ENCODE results near the gene C5orf63.
"Not testable (repeated sequence)": the region's sequence is repeated elsewhere in the genome, so short reads cannot be mapped to it uniquely, and the experiment has no call there.

The C5orf63 gene

DNA sequence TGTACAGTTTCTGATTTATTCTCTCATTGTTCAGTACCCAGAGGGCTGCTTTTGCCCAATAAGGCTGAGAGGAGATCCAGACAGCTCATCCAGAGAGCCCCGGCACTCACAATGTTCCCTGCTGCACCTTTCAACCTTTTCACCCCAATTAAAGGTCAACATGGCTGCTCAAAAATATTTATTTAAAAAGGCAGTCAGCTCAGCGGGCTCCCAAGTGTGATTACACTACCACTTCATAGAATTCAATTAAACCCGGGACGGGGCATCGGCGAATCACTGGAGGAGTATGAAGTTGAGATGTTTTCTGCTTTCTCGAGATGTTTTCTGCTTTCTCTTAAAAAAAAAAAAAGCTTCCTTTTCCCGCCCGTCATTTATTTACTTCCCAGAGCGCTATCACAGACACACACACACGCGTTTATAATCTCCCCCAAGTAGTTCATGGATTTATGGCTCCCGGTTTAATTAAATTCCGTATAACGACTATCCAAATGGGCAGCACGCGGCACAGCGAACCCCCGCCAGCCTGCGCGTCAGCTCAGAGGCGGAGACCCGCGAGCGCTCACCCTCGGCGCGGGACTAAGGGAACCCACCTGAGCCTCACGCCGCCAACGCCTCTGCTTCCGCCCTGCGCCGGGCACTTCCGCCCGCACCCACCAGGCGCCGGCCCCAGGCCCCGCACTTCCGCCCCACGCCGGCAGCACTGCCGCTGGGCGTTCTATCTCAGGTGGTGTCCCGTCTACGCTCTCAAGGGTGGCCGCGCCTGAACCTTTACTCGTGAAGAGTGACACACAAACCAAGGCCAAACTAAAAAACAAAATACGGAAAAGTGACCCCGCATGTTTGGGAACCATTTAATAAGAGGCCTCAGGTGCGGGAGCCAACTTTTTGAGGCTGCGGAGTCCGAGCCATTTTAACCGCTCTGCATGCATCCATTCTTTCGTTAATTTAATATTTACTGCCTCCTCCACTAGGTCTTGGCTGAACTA lies at the start of gene C5orf63:
Gene C5orf63, minus strand, starts transcription at position 642 of the 986 bp plus-strand sequence. CDS start 14,507 bp downstream, outside the sequence.
- DNase-seq: peak; percentile 66

DNA sequence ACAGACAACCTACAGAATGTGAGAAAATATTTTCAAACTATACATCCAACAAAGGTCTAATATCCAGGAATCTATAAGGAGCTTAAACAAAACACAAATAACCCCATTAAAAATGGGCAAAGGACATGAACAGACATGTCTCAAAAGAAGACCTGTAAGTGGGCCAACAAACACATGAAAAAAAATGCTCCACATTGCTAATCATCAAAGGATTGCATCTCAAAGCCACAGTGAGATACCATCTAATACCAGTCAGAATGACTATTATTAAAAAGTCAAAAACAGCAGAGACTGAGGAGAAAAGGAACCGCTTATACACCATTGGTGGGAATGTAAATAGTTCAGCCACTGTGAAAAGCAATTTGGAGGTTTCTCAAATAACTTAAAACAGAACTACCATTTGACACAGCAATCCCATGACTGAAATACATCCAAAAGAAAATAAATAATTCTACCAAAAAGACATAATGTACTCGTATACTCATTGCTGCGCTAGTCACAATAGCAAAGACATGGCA lies 39.1 kb upstream of the C5orf63 start:
- DNase-seq: no peak

DNA sequence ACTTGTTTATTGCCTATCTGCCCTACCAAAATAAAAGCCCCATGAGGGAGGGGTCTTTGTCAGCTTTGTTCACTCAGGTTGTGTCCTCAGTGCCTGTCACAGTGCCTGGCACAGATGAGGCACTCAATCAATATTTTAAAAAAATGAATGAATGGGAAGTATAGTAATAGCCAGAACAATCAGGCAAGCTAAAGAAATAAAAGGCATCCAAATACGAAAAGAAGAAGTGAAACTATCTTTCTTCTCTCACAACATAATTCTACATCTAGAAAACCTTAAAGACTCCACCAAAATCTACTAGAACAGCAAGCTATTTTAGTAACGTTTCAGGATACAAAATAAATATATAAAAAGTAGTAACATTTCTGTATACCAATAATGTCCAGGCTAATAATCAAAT lies 37.8 kb upstream of the C5orf63 start:
- DNase-seq: no peak

DNA sequence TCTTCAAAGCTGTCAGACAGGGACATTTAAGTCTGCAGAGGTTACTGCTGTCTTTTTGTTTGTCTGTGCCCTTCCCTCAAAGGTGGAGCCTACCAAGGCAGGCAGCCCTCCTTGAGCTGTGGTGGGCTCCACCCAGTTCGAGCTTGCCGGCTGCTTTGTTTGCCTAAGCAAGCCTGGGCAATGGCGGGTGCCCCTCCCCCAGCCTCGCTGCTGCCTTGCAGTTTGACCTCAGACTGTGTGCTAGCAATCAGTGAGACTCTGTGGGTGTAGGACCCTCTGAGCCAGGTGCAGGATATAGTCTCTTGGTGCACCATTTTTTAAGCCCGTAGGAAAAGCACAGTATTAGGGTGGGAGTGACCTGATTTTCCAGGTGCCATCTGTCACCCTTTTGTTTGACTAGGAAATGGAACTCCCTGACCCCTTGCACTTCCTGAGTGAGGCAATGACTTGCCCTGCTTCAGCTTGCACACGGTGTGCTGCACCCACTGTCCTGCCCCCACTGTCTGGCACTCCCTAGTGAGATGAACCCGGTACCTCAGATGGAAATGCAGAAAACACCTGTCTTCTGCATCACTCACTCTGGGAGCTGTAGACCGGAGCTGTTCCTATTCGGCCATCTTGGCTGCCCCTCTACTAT lies 35.4 kb upstream of the C5orf63 start:
- not testable (repeated sequence) for DNase-seq

DNA sequence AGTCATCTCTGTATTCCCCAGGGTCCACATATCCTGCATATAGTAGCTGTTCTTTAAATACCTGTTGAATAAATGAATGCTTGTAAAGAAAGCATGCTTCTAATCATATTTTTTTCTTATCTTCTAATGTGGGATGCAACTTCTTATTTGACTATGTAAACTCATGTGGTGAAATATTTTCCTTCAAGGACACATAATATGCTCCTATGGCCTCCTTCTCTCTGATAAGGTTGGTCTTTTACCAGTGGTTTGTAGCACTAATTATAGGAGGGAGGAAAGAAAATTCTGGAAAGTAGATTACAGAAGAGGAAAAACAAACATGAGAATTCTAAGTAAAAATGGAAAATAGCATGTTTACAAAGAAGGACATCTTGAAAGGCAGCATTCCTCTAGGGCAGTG lies 28.6 kb upstream of the C5orf63 start:
- no peak for DNase-seq

DNA sequence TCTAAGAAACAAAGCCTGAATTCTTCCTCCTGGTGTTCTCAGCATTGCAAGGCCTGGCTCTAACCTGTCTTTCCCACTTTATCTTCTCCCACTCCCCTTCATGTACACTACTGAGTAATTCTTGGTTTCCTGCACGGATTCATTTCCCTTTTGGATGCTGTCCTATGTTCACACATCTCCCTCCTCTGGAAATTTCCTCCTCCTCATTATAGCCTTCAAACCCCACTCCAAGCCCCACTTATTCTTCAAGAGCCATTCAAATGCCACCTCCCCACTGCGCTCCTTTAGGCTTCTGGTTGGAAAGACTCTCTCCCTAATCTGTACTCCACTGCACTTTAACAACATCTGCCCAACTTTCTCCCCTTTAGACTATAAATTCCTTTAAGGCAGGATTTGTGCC lies 28.2 kb upstream of the C5orf63 start:
- DNase-seq: no peak

DNA sequence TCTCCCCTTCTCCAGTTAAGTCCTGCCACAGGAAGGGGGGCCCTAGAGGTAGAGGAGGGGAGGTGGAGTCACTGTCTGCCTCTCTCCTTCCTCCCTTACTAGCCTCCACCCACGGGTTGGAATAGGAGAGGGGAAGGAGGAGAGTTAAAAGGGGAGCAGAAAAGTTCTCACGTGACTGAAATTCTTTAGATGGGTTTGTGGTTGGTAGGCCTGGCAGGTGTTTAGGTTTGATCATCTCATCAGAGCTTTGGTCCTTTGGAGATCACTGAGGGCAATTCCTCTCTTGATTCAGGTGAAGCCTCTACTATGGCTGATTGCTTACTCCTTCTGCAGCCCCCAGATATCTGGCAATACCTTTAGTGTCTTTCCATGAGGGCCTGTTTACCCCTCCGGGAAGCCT lies 24.9 kb upstream of the C5orf63 start:
- no peak for DNase-seq

DNA sequence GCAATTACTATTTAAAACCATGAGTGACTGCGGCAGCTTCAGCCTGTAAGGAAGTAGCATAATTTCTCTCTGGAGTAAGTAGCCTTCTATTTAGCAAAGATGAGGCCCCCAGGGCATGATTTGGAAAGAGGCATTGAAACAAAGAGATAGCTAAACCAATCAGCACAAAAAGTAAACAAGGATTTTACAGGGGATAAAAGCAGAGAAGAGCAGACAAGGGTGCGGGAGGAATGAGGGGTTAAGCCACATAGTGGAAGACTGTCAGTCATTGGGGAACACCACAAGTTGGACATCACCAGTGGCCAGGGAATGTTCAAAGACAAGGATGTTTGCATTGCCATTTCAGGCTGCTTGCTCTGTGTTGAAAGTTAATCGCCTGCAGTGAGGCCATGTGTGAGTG lies 24.0 kb upstream of the C5orf63 start:
- DNase-seq: no peak

DNA sequence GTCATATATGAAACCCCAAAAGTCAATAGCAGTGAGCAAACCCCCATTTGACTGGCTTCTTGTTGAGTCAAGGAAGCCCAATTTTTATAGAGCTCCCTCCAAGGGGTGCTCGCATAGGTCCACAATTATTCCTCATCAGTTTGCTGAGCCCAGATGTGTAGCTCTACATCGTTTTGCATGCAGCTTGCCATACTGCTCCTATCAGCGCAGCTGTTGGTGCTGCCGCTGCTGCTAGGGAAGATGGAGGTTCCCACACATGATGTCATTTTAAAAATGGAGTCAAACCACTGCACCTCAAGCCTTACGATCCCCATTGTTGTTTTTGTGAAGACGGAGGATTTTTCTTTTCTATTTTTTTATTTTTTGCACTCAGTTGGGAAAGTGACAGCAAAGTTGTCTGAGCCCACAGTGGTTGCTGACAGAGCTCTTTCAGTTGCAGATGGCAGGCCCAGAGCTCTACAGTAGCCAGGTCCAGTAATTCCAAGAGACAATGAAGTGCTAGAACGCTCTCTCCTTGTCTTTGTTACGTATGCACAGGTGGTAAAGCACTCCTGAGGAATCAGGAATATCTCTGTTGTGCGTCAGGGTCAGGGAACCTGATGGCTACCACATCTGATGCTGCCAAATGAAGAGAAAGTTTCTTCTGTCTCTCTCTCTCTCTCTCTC lies 23.2 kb upstream of the C5orf63 start:
- no peak for DNase-seq

DNA sequence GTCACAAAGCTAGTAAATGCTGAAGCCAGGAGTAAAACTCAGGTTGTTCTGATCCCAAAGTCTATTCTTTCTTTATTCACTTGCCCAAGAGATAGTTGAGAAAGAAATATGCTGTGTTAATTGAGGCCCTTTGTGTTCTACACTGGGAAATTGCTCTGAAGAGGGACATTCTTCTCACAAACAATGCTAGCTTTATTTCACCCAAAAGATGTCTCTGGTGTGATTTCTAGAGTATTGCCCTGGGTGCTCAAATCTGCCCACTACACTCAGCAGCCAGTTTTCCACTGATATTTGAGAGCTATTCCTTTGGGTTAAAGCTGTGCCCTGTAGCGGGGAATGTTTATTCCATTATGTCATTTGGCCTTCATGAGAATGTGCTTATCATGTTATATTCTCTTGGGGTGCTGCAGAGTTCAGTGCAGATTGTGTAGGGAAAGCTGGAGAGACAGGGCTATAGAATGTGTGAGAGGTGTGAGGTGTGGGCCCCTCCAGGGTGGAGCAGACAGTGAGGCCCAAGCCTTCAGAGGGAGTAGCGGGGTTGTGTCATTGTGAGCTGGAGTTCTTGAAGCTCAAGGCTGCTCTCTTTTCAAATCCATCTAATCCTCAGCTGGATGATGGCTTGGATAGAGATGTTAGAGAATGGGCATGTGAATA lies 21.0 kb upstream of the C5orf63 start:
- DNase-seq: no peak

DNA sequence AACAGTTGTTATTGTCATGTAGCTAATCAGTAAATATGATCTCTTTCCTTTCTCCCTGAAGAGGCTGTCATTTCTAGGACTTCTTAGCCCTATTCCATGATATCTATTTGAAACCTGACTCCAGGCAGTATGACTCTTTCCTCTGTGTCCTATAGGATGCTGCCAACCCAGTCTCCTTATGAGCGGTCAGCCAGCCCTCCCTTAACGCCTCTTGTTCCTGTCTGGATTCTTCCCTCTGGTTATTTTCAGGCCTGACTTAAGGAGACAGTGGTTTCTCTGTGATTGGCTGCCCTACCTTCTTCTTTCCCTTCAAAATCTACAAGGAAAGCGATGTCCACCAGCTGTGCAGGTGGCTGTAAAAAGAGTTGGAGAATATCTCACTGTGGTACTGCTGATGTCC lies 19.4 kb upstream of the C5orf63 start:
- DNase-seq: no peak

DNA sequence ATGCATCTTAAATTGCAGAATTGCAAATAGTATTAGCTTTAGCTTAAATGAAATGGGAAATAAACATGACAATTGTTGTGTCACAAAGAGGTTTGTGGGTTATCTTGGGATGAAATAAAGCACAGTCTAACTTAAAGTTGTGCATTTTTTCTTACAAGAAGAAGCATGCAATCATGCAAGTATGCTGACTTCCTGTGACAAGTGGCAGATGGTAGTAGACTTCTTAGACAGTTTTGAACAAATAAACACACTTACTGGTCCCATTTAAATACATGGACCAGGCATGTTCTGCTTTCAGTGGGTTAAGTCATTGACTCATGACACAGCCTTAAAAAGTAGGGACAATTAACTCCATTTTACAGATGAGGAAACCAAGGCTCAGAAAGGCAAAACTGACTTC lies 15.9 kb upstream of the C5orf63 start:
- DNase-seq: no peak

DNA sequence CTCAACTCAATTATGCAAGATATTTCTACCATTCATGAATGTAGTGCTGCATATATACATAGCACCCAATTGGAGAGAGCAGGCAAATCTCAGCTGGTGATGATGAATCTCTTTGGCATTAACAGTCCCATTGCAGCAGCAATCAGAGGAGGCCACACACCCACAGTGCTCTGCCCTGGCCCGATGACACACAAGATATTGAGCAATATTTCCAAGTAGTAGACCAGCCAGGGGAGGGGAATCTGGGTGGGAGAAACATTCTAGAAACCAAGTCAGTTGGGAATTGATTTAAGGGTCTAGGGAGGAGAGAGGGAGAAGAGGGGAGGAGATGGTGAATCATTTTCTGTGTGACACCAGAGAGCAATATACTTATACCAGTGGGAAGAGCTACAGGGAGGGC lies 14.9 kb upstream of the C5orf63 start:
- no peak for DNase-seq

DNA sequence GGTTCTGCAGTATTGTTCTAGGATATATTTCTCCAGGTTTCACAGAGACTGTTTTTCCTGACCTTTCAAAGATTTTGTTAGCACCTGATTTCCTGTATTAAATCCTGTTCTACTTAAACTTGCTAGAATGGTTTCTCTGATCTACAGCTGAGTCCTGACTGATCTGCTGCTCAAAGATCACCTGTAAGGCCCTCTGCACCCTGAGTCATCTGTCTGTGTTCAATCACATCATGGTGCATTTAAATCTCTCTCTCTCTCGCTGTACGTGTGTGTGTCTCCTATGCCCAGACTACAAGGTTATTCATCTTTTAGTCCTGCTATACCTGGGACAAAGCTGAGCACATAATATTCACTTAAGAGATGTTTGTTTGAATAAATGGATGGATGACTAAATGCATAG lies 13.3 kb upstream of the C5orf63 start:
- no peak for DNase-seq

DNA sequence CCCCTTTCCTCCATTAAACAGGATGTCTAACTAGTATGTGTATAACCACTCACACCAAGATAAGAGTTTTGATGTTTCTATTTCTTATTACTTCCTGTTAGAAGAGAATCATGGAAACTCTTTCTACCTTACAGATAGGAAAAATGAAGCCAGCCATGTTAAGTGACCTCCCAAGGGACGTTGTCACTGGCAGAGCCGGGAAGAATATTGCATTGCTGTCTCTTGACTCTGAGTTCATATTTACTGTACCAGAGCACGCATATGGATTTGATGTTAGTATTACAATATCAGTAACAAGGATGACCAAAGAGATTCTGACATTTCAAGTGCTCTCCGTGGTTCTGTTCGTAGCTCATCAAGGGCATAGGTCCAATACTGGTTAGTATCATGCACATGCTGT lies 12.5 kb upstream of the C5orf63 start:
- DNase-seq: no peak

DNA sequence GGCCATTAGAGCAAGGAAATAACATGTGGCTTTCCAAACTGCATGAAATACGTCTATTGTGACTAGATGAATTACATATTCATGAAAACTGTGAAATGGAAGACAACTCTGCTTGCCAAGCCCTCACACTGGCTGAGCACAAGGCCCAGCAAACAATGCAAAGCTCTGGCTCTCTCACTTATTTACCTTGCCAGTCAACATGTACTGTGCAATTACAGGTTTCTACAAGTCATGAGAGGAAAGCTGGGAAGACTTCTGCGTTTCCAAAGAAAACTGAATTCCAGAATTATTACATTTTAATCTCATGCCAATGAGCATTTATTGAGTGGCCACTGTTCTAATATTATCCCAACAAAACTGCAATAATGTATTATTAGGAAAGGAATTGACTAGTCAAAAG lies 12.1 kb upstream of the C5orf63 start:
- no peak for DNase-seq

DNA sequence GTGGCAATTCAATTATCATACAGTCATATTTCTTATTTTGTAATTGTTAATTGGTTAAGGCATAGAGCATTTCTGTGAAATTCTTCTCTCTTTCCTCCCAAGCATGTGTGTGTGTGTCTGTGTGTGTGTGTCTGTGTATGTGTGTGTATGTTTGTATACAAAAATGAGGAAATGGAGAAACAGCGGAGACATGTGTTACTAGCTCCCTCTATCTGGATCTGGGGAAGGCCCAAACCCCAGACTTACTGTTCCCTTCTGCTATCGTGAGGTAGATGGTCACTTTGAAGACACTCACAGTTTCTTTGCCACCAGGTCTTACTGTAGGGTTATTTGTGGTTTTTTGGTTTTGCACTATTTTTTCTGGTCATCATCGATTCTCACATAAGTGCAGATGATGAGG lies 11.4 kb upstream of the C5orf63 start:
- DNase-seq: no peak

DNA sequence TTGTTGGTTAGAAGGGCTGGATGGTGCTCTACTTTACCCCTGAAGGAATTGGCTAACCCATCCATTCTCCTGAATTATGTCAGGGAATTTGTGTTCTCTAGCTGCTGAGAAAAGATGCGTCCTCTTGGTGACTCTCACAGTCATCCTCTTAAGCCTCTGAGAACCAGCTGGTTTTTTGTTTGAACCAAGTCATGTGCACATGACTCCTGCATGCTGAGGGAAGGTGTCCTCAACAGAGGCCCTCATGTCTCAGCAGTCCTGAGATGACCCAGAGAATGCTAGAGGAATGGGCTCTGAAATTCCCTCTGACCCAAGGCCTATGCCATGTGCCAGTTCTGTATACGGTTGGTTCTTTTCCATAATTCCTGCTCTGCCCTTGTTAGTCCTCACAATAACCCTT lies 10.4 kb upstream of the C5orf63 start:
- DNase-seq: no peak

DNA sequence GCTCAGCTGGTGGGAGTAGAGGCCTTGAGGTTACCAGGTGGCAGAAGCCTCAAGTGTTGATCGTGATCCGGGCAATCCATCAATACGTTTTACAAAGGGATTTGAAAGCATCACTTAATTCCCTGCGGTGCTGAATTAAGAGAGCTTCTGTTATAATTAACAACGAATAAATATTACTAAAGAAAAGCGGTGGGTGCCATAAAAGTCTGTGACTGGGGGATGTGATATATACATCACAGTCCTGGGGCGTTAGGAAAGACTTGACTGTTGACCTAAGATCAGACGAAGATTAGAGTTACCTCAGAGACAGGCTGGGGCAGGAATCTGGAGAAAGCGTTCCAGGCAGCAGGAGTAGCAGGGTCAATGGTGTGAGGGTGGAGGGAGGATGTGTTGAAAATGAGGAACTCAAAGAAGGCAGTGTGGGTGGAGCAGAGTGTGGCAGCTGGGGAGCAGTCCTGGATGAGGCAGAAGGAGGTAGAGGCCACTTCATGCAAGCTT lies 6.7 kb upstream of the C5orf63 start:
- no peak for DNase-seq

DNA sequence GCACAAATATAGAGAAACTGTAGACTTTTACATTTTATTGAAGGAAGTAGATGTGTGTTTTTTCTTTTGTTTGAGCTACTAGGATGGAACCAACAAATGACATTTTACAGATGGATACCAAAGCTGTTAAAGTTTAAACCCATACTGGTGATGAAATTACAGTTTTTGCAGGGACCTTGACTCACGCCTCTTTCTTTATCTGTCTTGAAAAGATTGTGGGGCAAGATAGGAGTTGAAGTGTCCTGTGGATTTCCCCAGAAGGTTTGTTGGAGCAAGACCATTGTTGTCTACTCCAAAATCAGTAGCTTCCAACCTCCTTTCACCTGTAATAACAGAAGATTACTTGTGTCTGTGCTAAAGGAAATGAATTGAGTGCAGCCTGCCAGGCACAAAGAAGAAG lies 4.1 kb upstream of the C5orf63 start:
- DNase-seq: no peak

DNA sequence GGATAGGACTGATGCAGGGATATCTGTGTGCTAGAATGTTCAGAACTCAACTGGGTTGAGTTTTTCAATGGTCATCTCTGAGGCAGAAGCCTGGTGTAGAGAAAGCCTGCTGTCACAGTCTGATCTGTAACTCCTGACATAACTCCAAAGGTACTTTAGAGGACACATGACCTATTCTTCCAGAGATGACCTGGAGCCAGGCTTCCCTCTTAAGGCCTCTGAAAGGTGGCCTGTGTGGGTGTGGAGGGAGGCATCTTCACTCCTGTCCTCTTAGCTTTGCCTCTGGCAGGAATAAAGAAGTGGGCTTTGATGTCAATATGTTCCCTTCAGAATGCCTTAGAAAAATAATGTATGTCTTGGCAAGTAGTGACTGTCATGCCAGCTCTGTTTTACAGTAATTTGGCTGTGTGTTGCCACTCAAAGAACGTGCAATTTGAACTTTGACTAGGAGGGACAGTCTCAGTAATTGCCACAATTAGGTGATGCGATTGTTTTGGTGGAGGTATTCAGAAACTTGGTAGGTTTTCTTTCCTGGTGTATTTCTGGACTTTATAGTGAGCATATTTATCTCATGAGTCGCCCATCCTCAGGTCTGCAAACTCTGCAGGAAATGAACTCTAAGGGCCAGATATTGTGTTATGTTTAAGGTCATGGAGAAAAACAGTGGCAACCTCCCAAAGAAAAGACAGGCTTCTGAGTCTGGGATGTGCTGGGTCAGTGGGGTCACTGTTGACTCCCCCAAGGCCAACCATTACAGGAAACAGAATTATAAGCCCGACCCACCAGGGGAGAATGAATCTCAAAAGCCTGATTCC lies 3.2 kb upstream of the C5orf63 start:
- DNase-seq: no peak

DNA sequence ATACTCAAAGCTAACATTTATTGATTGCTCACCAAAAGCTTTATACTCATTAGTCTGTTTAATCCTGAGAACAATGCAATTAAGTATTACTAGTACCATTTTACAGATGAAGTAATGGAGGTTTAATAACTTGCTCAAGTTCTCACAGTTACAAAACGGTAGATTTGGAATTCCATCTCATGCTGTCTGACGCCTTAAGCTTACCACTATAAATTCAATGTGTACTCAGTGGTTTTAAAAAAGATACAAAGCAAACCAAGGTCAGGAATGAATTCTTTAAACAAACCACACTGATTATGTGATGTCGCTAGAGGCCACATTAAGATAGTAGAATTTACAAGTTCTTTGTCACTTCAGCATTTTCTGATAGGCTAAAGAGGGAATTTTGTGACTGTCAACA lies 1.2 kb upstream of the C5orf63 start:
- DNase-seq: no peak
